WTC11 (cell line): Measurements from ENCODE around the gene TMEM115. TPM values are rescaled to one million over a fixed set of nuclear protein-coding genes. Genes with fewer than 3 reads are reported as not detected.

Source experiments
- ATAC-seq: fragments of 200-7000 bp; cut with Tn5 transposase; 2 replicates; pipeline ENCODE4 v1.10.0; 2021; ENCODE audit warnings: mild to moderate bottlenecking, moderate library complexity
- CTCF ChIA-PET: fragments of 300-600 bp; sonication (Branson Sonifier 250); formaldehyde crosslinking; loops from one replicate; lab custom pipeline; 2021; ENCODE audit warnings: antibody characterized with exemption; lab: Charles Lee
- POLR2A ChIA-PET: fragments of 350-600 bp; sonication (Branson Sonifier 250); formaldehyde crosslinking; loops from one replicate; lab custom pipeline; 2021; ENCODE audit warnings: antibody characterized with exemption; lab: Charles Lee
- DNase-seq: peaks from one replicate; pipeline ENCODE4 v3.0.0; 2021; ENCODE audit warnings: low spot score
- H3K27ac Mint-ChIP-seq: 2 replicates; pipeline ENCODE4 v1.8.0; 2021; ENCODE audit warnings: mixed read lengths
- H3K27me3 Mint-ChIP-seq: 2 replicates; pipeline ENCODE4 v1.8.0; 2021; ENCODE audit warnings: low read depth, mild to moderate bottlenecking, moderate library complexity, mixed read lengths
- H3K36me3 Mint-ChIP-seq: 2 replicates; pipeline ENCODE4 v1.8.0; 2021; ENCODE audit warnings: mixed read lengths
- H3K4me1 Mint-ChIP-seq: 2 replicates; pipeline ENCODE4 v1.8.0; 2022; ENCODE audit warnings: mixed read lengths
- H3K4me3 Mint-ChIP-seq: 2 replicates; pipeline ENCODE4 v1.8.0; 2021; ENCODE audit warnings: mild to moderate bottlenecking, moderate library complexity, mixed read lengths
- H3K9me3 Mint-ChIP-seq: 2 replicates; pipeline ENCODE4 v1.8.0; 2021; ENCODE audit warnings: mixed read lengths
- CREM ChIP-seq: sonication (generic); formaldehyde crosslinking; IDR thresholded peaks from 2 replicates; pipeline ENCODE4 v1.8.1; 2022; ENCODE audit warnings: mild to moderate bottlenecking, missing genetic modification reagents, moderate library complexity
- FOXK1 ChIP-seq: sonication (generic); formaldehyde crosslinking; IDR thresholded peaks from 2 replicates; pipeline ENCODE4 v1.8.0; 2022; ENCODE audit warnings: mild to moderate bottlenecking, moderate library complexity, missing genetic modification reagents
- JAZF1 ChIP-seq: fragments of 250-450 bp; sonication (Bioruptor Pico); IDR thresholded peaks from 2 replicates; pipeline ENCODE4 v1.9.0; 2021; ENCODE audit warnings: moderate library complexity, mild to moderate bottlenecking, inconsistent platforms
- KAT7 ChIP-seq: sonication (generic); formaldehyde crosslinking; IDR thresholded peaks from 2 replicates; pipeline ENCODE4 v1.8.1; 2023; ENCODE audit warnings: missing genetic modification reagents, mild to moderate bottlenecking, borderline replicate concordance
- MYBL2 ChIP-seq: sonication (generic); formaldehyde crosslinking; IDR thresholded peaks from 2 replicates; pipeline ENCODE4 v1.8.1; 2023; ENCODE audit warnings: mild to moderate bottlenecking, moderate library complexity, missing genetic modification reagents
- NFE2L1 ChIP-seq: sonication (generic); formaldehyde crosslinking; IDR thresholded peaks from 2 replicates; pipeline ENCODE4 v1.8.1; 2023; ENCODE audit warnings: missing genetic modification reagents
- NR1H2 ChIP-seq: sonication (generic); formaldehyde crosslinking; IDR thresholded peaks from 2 replicates; pipeline ENCODE4 v1.9.0; 2021; ENCODE audit warnings: mild to moderate bottlenecking, moderate library complexity, missing genetic modification reagents
- NR3C1 ChIP-seq: sonication (generic); formaldehyde crosslinking; conservative IDR thresholded peaks from 2 replicates; pipeline ENCODE4 v1.8.1; 2023; ENCODE audit warnings: low read depth, mild to moderate bottlenecking, missing genetic modification reagents
- SP1 ChIP-seq: sonication (generic); formaldehyde crosslinking; conservative IDR thresholded peaks from 2 replicates; pipeline ENCODE4 v1.8.1; 2022; ENCODE audit warnings: missing genetic modification reagents
- ZNF219 ChIP-seq: sonication (generic); formaldehyde crosslinking; IDR thresholded peaks from 2 replicates; pipeline ENCODE4 v1.8.0; 2023; ENCODE audit warnings: missing genetic modification reagents, mild to moderate bottlenecking, borderline replicate concordance
- ZNF396 ChIP-seq: fragments of 250-450 bp; sonication (Bioruptor Pico); IDR thresholded peaks from 2 replicates; pipeline ENCODE4 v1.8.0; 2021; ENCODE audit warnings: mild to moderate bottlenecking, moderate library complexity, borderline replicate concordance
- total RNA-seq: library from RNA; stranded (reverse); gene quantifications from 3 replicates; pipeline ENCODE4 v1.2.3, GENCODE V29; 2021
- TF ChIP-seq, protein P1 (sequence below): fragments of 250-450 bp; sonication (Bioruptor Pico); IDR thresholded peaks from 2 replicates; pipeline ENCODE4 v1.9.0; 2021; ENCODE audit warnings: mild to moderate bottlenecking, borderline replicate concordance
- TF ChIP-seq, protein P2 (sequence below): fragments of 250-450 bp; sonication (Bioruptor Pico); IDR thresholded peaks from 2 replicates; pipeline ENCODE4 v1.9.0; 2021; ENCODE audit warnings: mild to moderate bottlenecking
- TF ChIP-seq, protein P3 (sequence below): sonication (generic); formaldehyde crosslinking; IDR thresholded peaks from 2 replicates; pipeline ENCODE4 v1.8.0; 2022; ENCODE audit warnings: mild to moderate bottlenecking, missing genetic modification reagents
- TF ChIP-seq, protein P4 (sequence below): fragments of 250-450 bp; sonication (Bioruptor Pico); IDR thresholded peaks from 2 replicates; pipeline ENCODE4 v1.9.0; 2021; ENCODE audit warnings: mild to moderate bottlenecking
- TF ChIP-seq, protein P5 (sequence below): sonication (generic); formaldehyde crosslinking; IDR thresholded peaks from 2 replicates; pipeline ENCODE4 v1.8.1; 2022; ENCODE audit warnings: low read depth, missing genetic modification reagents, borderline replicate concordance
- TF ChIP-seq, protein P6 (sequence below): sonication (generic); formaldehyde crosslinking; IDR thresholded peaks from 2 replicates; pipeline ENCODE4 v1.8.0; 2022; ENCODE audit warnings: mild to moderate bottlenecking, missing genetic modification reagents

Gene TMEM115
- total RNA-seq, 1 experiment from 2014 or later, result 30.0 TPM

DNA sequence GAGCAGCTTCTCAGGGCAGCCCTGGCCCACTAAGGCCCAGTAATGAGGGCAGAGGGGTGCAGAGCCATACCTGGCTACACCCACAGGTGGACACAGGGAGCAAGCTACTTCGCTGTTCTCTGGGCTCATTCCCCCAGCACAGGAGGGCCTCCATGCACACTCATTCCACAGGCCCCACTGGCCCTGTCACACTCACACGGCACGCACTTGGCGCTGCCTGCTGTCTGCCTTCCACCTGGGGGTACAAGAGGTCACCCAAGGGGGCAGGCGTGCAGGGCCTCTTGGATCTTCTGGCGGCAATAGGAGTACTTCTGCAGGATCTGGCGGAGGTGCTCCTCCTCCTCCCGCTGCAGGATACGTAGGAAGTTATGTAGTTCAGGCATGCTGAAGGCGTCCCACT, 29.0 kb downstream of the TMEM115 start:
- H3K4me3 Mint-ChIP-seq, result no peak overlapping the region
- H3K27ac Mint-ChIP-seq, result no peak overlapping the region
- ATAC-seq (no peak), DNase-seq (no peak)
- H3K9me3 Mint-ChIP-seq, result no peaks in the 10 kb centered on the region
- POLR2A ChIA-PET, result no interaction called here
- no peaks in the 10 kb centered on the region for H3K27me3 Mint-ChIP-seq
- CTCF ChIA-PET, result no interaction called here
- H3K36me3 Mint-ChIP-seq, result peaks cover 28% of the 10 kb centered on the region
- no peak for TF ChIP-seq ZNF396 (CRISPR knock-in tag)
- TF ChIP-seq JAZF1 (CRISPR knock-in tag), result no peak
- TF ChIP-seq, protein P1, sequence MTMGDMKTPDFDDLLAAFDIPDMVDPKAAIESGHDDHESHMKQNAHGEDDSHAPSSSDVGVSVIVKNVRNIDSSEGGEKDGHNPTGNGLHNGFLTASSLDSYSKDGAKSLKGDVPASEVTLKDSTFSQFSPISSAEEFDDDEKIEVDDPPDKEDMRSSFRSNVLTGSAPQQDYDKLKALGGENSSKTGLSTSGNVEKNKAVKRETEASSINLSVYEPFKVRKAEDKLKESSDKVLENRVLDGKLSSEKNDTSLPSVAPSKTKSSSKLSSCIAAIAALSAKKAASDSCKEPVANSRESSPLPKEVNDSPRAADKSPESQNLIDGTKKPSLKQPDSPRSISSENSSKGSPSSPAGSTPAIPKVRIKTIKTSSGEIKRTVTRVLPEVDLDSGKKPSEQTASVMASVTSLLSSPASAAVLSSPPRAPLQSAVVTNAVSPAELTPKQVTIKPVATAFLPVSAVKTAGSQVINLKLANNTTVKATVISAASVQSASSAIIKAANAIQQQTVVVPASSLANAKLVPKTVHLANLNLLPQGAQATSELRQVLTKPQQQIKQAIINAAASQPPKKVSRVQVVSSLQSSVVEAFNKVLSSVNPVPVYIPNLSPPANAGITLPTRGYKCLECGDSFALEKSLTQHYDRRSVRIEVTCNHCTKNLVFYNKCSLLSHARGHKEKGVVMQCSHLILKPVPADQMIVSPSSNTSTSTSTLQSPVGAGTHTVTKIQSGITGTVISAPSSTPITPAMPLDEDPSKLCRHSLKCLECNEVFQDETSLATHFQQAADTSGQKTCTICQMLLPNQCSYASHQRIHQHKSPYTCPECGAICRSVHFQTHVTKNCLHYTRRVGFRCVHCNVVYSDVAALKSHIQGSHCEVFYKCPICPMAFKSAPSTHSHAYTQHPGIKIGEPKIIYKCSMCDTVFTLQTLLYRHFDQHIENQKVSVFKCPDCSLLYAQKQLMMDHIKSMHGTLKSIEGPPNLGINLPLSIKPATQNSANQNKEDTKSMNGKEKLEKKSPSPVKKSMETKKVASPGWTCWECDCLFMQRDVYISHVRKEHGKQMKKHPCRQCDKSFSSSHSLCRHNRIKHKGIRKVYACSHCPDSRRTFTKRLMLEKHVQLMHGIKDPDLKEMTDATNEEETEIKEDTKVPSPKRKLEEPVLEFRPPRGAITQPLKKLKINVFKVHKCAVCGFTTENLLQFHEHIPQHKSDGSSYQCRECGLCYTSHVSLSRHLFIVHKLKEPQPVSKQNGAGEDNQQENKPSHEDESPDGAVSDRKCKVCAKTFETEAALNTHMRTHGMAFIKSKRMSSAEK, result no peak
- no peak for TF ChIP-seq CREM
- TF ChIP-seq ZNF219 (CRISPR knock-in tag), result no peak
- no peak for TF ChIP-seq NFE2L1 (CRISPR knock-in tag)
- TF ChIP-seq, protein P2, sequence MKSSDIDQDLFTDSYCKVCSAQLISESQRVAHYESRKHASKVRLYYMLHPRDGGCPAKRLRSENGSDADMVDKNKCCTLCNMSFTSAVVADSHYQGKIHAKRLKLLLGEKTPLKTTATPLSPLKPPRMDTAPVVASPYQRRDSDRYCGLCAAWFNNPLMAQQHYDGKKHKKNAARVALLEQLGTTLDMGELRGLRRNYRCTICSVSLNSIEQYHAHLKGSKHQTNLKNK (CRISPR knock-in tag), result no peak
- TF ChIP-seq, protein P3, sequence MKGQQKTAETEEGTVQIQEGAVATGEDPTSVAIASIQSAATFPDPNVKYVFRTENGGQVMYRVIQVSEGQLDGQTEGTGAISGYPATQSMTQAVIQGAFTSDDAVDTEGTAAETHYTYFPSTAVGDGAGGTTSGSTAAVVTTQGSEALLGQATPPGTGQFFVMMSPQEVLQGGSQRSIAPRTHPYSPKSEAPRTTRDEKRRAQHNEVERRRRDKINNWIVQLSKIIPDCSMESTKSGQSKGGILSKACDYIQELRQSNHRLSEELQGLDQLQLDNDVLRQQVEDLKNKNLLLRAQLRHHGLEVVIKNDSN, result no peak
- no peak for TF ChIP-seq NR3C1
- H3K4me1 Mint-ChIP-seq, result peaks cover 7% of the 10 kb centered on the region

DNA sequence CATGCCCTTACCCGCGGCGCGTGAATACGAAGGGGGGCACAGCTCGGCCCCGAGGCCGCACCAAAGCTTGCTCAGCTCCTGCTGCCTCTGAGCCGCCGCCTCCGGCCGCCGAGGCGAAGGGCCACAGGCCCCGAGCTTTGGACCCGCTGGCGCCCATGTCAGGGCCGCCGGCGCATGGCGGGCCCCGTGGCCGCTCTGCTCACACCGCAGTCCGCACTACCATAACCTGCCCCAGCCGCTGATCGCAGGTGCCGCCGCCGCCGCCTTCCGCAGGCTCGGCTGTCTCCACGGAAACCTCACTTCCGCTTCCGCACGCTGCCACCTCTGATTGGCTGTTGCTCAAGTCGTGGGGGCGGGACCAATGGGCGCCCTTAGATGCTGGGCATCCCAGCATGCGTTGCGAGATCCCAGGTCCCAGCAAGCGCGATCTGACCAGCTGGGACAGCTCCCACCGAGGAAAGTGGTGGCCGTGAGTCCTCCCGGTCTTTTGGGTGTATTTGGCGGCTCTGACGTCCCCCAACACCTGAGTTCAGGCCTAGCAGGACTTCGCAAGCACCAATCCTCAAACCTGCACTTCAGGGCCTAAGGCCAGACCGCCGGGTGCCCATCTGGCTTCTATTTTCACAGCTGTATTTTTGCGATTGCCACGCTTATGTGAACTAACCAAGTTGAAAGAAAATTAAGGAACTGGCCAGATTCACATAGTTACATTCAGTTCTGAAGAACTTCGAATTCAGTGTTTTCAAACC, 31.2 kb downstream of the TMEM115 start, which contains the start of gene TUSC2:
Gene TUSC2 (minus strand): TSS at position 281 of the 749 bp plus-strand sequence. CDS start 124 bp downstream, at position 157.
- POLR2A ChIA-PET, result interaction anchor here (0.6 to 1.7 kb wide), 5 partner anchors 9 to 92 kb away, joined by 3 to 21 read pairs (median 3); partner anchors contain the start of genes GNAI2 and HYAL1
- CTCF ChIA-PET, result interaction anchor here (0.6 to 1.8 kb wide), 12 partner anchors 9 to 222 kb away, joined by 3 to 23 read pairs (median 6); partner anchors contain the start of genes CYB561D2, HYAL1, NPRL2 and RASSF1
- no peaks in the 10 kb centered on the region for H3K9me3 Mint-ChIP-seq
- peaks cover 28% of the 10 kb centered on the region for H3K36me3 Mint-ChIP-seq
- DNase-seq (peak; percentile 96), ATAC-seq (peak; percentile 86)
- peak within 1 kb of the TSS; percentile 84 for H3K4me3 Mint-ChIP-seq
- H3K4me1 Mint-ChIP-seq, result peaks cover 25% of the 10 kb centered on the region
- peak within 1 kb of the TSS; percentile 74; the same call in 1 of the 2 replicates for H3K27ac Mint-ChIP-seq
- H3K27me3 Mint-ChIP-seq, result no peaks in the 10 kb centered on the region
- TF ChIP-seq FOXK1 (CRISPR knock-in tag) (peak; percentile 72), MYBL2 (CRISPR knock-in tag) (no peak), SP1 (CRISPR knock-in tag) (peak; percentile 74), NR1H2 (CRISPR knock-in tag) (no peak), KAT7 (CRISPR knock-in tag) (no peak)
- TF ChIP-seq, protein P4, sequence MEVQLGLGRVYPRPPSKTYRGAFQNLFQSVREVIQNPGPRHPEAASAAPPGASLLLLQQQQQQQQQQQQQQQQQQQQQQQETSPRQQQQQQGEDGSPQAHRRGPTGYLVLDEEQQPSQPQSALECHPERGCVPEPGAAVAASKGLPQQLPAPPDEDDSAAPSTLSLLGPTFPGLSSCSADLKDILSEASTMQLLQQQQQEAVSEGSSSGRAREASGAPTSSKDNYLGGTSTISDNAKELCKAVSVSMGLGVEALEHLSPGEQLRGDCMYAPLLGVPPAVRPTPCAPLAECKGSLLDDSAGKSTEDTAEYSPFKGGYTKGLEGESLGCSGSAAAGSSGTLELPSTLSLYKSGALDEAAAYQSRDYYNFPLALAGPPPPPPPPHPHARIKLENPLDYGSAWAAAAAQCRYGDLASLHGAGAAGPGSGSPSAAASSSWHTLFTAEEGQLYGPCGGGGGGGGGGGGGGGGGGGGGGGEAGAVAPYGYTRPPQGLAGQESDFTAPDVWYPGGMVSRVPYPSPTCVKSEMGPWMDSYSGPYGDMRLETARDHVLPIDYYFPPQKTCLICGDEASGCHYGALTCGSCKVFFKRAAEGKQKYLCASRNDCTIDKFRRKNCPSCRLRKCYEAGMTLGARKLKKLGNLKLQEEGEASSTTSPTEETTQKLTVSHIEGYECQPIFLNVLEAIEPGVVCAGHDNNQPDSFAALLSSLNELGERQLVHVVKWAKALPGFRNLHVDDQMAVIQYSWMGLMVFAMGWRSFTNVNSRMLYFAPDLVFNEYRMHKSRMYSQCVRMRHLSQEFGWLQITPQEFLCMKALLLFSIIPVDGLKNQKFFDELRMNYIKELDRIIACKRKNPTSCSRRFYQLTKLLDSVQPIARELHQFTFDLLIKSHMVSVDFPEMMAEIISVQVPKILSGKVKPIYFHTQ (CRISPR knock-in tag), result no peak
- TF ChIP-seq, protein P2 (CRISPR knock-in tag), result no peak
- TF ChIP-seq, protein P5, sequence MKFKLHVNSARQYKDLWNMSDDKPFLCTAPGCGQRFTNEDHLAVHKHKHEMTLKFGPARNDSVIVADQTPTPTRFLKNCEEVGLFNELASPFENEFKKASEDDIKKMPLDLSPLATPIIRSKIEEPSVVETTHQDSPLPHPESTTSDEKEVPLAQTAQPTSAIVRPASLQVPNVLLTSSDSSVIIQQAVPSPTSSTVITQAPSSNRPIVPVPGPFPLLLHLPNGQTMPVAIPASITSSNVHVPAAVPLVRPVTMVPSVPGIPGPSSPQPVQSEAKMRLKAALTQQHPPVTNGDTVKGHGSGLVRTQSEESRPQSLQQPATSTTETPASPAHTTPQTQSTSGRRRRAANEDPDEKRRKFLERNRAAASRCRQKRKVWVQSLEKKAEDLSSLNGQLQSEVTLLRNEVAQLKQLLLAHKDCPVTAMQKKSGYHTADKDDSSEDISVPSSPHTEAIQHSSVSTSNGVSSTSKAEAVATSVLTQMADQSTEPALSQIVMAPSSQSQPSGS, result no peak
- TF ChIP-seq, protein P6, sequence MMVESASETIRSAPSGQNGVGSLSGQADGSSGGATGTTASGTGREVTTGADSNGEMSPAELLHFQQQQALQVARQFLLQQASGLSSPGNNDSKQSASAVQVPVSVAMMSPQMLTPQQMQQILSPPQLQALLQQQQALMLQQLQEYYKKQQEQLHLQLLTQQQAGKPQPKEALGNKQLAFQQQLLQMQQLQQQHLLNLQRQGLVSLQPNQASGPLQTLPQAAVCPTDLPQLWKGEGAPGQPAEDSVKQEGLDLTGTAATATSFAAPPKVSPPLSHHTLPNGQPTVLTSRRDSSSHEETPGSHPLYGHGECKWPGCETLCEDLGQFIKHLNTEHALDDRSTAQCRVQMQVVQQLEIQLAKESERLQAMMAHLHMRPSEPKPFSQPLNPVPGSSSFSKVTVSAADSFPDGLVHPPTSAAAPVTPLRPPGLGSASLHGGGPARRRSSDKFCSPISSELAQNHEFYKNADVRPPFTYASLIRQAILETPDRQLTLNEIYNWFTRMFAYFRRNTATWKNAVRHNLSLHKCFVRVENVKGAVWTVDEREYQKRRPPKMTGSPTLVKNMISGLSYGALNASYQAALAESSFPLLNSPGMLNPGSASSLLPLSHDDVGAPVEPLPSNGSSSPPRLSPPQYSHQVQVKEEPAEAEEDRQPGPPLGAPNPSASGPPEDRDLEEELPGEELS (CRISPR knock-in tag), result 0 out of 2 replicates have a peak, but pooled peaks have one; percentile 21
